H1 (cell line): Measurements from ENCODE around the gene SNU13. TPM values are rescaled to one million over a fixed set of nuclear protein-coding genes. Genes with fewer than 3 reads are reported as not detected.

Experiments
- CTCF ChIA-PET: fragments of 300-600 bp; sonication (Branson Sonifier 250); formaldehyde crosslinking; loops from one replicate; lab custom pipeline; 2021; ENCODE audit not compliant: partially characterized antibody; lab: Charles Lee
- POLR2A ChIA-PET: fragments of 300-600 bp; sonication (Branson Sonifier 250); formaldehyde crosslinking; loops from one replicate; lab custom pipeline; 2021; ENCODE audit warnings: inconsistent platforms; ENCODE audit not compliant: partially characterized antibody; lab: Charles Lee
- DNase-seq, 2 experiments: peaks; one replicate each; pipeline versions ENCODE4 v3.0.0 to v3.0.0-alpha.2; 2010 to 2022; ENCODE audit warnings: low spot score in 2 of 2, low read depth in 1 of 2, mixed read lengths in 1 of 2
- FAIRE-seq: peaks from 2 replicates; lab custom pipeline; 2011; peaks lifted over from hg19 to GRCh38; lab: Jason Lieb, UNC
- H2AFZ ChIP-seq: 2 replicates; pipeline ENCODE4 v1.8.1; 2012; ENCODE audit warnings: low read length, inconsistent platforms
- H2AK5ac ChIP-seq: 2 replicates; pipeline ENCODE4 v1.6.1; 2013; ENCODE audit warnings: low read depth, low read length
- H2BK120ac ChIP-seq: replicated peaks from 2 replicates; pipeline ENCODE3; 2013; ENCODE audit warnings: low read depth, low read length, inconsistent platforms
- H2BK12ac ChIP-seq: 2 replicates; pipeline ENCODE4 v1.6.1; 2013; ENCODE audit warnings: low read depth, low read length
- H2BK15ac ChIP-seq: 2 replicates; pipeline ENCODE4 v1.6.1; 2013; ENCODE audit warnings: low read length
- H2BK20ac ChIP-seq: 2 replicates; pipeline ENCODE4 v1.6.1; 2013; ENCODE audit warnings: low read length
- H2BK5ac ChIP-seq: 2 replicates; pipeline ENCODE4 v1.6.1; 2013; ENCODE audit warnings: low read depth, low read length
- H3K14ac ChIP-seq: 2 replicates; pipeline ENCODE4 v1.6.1; 2013; ENCODE audit warnings: inconsistent platforms; ENCODE audit not compliant: insufficient read length
- H3K18ac ChIP-seq: 2 replicates; pipeline ENCODE4 v1.6.1; 2013; ENCODE audit warnings: low read length; ENCODE audit errors: extremely low read depth
- H3K23ac ChIP-seq: 2 replicates; pipeline ENCODE4 v1.6.1; 2013; ENCODE audit warnings: inconsistent platforms; ENCODE audit not compliant: insufficient read length
- H3K23me2 ChIP-seq: 2 replicates; pipeline ENCODE4 v1.6.1; 2013; ENCODE audit warnings: low read depth, low read length
- H3K27ac ChIP-seq: 2 replicates; pipeline ENCODE4 v1.6.1; 2011; ENCODE audit warnings: low read depth, low read length, inconsistent platforms
- H3K27me3 ChIP-seq, 4 experiments: replicated peaks in 1 of 4; 1 replicate in 1 of 4; 2 replicates in 3 of 4; pipeline versions ENCODE4 v1.6.1 to v1.8.1; 2011 to 2013; ENCODE audit warnings: low read length in 3 of 4, mild to moderate bottlenecking in 3 of 4, inconsistent platforms in 2 of 4, mixed read lengths in 2 of 4, moderate library complexity in 1 of 4; ENCODE audit not compliant: control insufficient read depth in 3 of 4, insufficient read depth in 3 of 4; ENCODE audit errors: extremely low read depth in 1 of 4
- H3K36me3 ChIP-seq, 4 experiments: 2 replicates each; pipeline versions ENCODE4 v1.6.1 to v1.8.1; 2011 to 2013; ENCODE audit warnings: mild to moderate bottlenecking in 4 of 4, low read length in 3 of 4, moderate library complexity in 2 of 4, control low read depth in 1 of 4, inconsistent platforms in 1 of 4; ENCODE audit not compliant: insufficient read depth in 4 of 4, control insufficient read depth in 2 of 4
- H3K4ac ChIP-seq: replicated peaks from 2 replicates; pipeline ENCODE3; 2013; ENCODE audit warnings: low read length, low read depth, mixed read lengths, inconsistent platforms; ENCODE audit not compliant: insufficient read length
- H3K4me1 ChIP-seq, 4 experiments: replicated peaks in 1 of 4; 1 replicate in 1 of 4; 2 replicates in 3 of 4; pipeline versions ENCODE4 v1.6.1 to v1.8.1; 2011 to 2013; ENCODE audit warnings: low read length in 3 of 4, inconsistent platforms in 2 of 4, mixed read lengths in 1 of 4; ENCODE audit not compliant: insufficient read depth in 4 of 4, control insufficient read depth in 3 of 4
- H3K4me2 ChIP-seq, 2 experiments: 2 replicates each; pipeline versions ENCODE4 v1.6.1 to v1.8.1; 2011 to 2013; ENCODE audit warnings: low read depth in 2 of 2, low read length in 2 of 2, control low read depth in 1 of 2, inconsistent platforms in 1 of 2, mild to moderate bottlenecking in 1 of 2; ENCODE audit not compliant: insufficient read depth in 1 of 2
- H3K4me3 ChIP-seq, 4 experiments: fragments of 200-600, 300-600 bp in 1 of 4; sonication (generic), shearing (Covaris generic), sonication (Bioruptor Twin) in 1 of 4; 2 replicates each; pipeline versions ENCODE4 v1.5.1 to v1.8.1; 2011 to 2016; ENCODE audit warnings: low read length in 4 of 4, low read depth in 3 of 4, control low read depth in 2 of 4, inconsistent platforms in 2 of 4, mild to moderate bottlenecking in 2 of 4, mixed read lengths in 1 of 4, moderate library complexity in 1 of 4; ENCODE audit not compliant: insufficient read depth in 2 of 4; ENCODE audit errors: extremely low read depth in 1 of 4
- H3K56ac ChIP-seq: replicated peaks from 2 replicates; pipeline ENCODE3; 2013; ENCODE audit warnings: low read depth, mild to moderate bottlenecking, mixed read lengths, low read length, inconsistent platforms; ENCODE audit not compliant: insufficient read length
- H3K79me1 ChIP-seq: 2 replicates; pipeline ENCODE4 v1.6.1; 2013; ENCODE audit warnings: low read depth, low read length, control low read depth
- H3K79me2 ChIP-seq, 2 experiments: 2 replicates each; pipeline versions ENCODE4 v1.6.1 to v1.8.1; 2012 to 2013; ENCODE audit warnings: low read length in 2 of 2, mild to moderate bottlenecking in 2 of 2, inconsistent platforms in 1 of 2; ENCODE audit not compliant: insufficient read depth in 2 of 2, control insufficient read depth in 1 of 2
- H3K9ac ChIP-seq, 4 experiments: replicated peaks in 1 of 4; 1 replicate in 1 of 4; 2 replicates in 3 of 4; pipeline versions ENCODE4 v1.6.1 to v1.8.1; 2011 to 2013; ENCODE audit warnings: low read depth in 3 of 4, low read length in 3 of 4, control low read depth in 2 of 4, mild to moderate bottlenecking in 2 of 4, moderate library complexity in 2 of 4, inconsistent platforms in 1 of 4; ENCODE audit errors: extremely low read depth in 1 of 4
- H3K9me3 ChIP-seq, 2 experiments: 2 replicates each; pipeline versions ENCODE4 v1.6.1 to v1.8.1; 2012 to 2013; ENCODE audit warnings: mild to moderate bottlenecking in 2 of 2, moderate library complexity in 2 of 2, control low read depth in 1 of 2, inconsistent platforms in 1 of 2, low read depth in 1 of 2, low read length in 1 of 2, mixed read lengths in 1 of 2; ENCODE audit not compliant: insufficient read depth in 2 of 2
- H4K20me1 ChIP-seq, 2 experiments: replicated peaks in 1 of 2; 2 replicates each; pipeline versions ENCODE3 to v1.8.1; 2011 to 2013; ENCODE audit warnings: inconsistent platforms in 2 of 2, low read length in 2 of 2, mild to moderate bottlenecking in 1 of 2; ENCODE audit not compliant: insufficient read depth in 2 of 2, control insufficient read depth in 1 of 2
- H4K5ac ChIP-seq: 2 replicates; pipeline ENCODE4 v1.6.1; 2013; ENCODE audit warnings: low read length, low read depth, mixed read lengths, inconsistent platforms; ENCODE audit not compliant: insufficient read length
- H4K8ac ChIP-seq: 2 replicates; pipeline ENCODE4 v1.8.0; 2013; ENCODE audit warnings: mild to moderate bottlenecking, moderate library complexity, low read length, inconsistent platforms; ENCODE audit not compliant: insufficient read depth; ENCODE audit errors: extremely low read depth
- H4K91ac ChIP-seq: replicated peaks from 2 replicates; pipeline ENCODE3; 2013; ENCODE audit warnings: low read length, mixed read lengths, inconsistent platforms; ENCODE audit not compliant: insufficient read length
- E2F6 ChIP-seq: IDR thresholded peaks from 2 replicates; pipeline ENCODE4 v1.6.1; 2012; ENCODE audit warnings: inconsistent platforms
- JUN ChIP-seq: IDR thresholded peaks from 2 replicates; pipeline ENCODE4 v1.6.1; 2011; ENCODE audit warnings: low read depth, mild to moderate bottlenecking, improper control_type of control experiment, low read length
- KDM5A ChIP-seq: fragments of 200-600 bp; IDR thresholded peaks from 2 replicates; pipeline ENCODE4 v1.7.1; 2012; ENCODE audit warnings: mild to moderate bottlenecking, low read length, inconsistent platforms, mixed read lengths
- MAX ChIP-seq: IDR thresholded peaks from 2 replicates; pipeline ENCODE4 v1.6.1; 2012; ENCODE audit warnings: inconsistent platforms
- RNF2 ChIP-seq: fragments of 200-900, 300-1000 bp; sonication (generic); IDR thresholded peaks from 2 replicates; pipeline ENCODE4 v1.7.1; 2016; ENCODE audit warnings: borderline replicate concordance, low read depth, mild to moderate bottlenecking, antibody characterized with exemption, low read length; ENCODE audit not compliant: poor library complexity, severe bottlenecking; ENCODE audit errors: missing control alignments
- SP4 ChIP-seq: IDR thresholded peaks from 2 replicates; pipeline ENCODE4 v1.6.1; 2012; ENCODE audit warnings: low read length, inconsistent platforms
- SRF ChIP-seq: IDR thresholded peaks from 2 replicates; pipeline ENCODE4 v1.6.1; 2011; ENCODE audit warnings: mild to moderate bottlenecking, low read depth, low read length, moderate library complexity
- SUZ12 ChIP-seq: fragments of 200-600 bp; sonication (generic); IDR thresholded peaks from 2 replicates; pipeline ENCODE4 v1.6.1; 2012; ENCODE audit warnings: mild to moderate bottlenecking, inconsistent platforms, low read length, moderate library complexity, mixed read lengths
- ZNF274 ChIP-seq: IDR thresholded peaks from 2 replicates; pipeline ENCODE4 v1.7.0; 2012; ENCODE audit warnings: low read length, borderline replicate concordance; ENCODE audit errors: extremely low read depth
- WGBS, 2 experiments: shearing (Covaris generic) in 1 of 2; methylation state at CpG; one replicate each; pipeline versions ENCODE4 v1.1.6 to v1.1.7; 2013 to 2015; ENCODE audit warnings: low lambda C conversion rate in 2 of 2, mixed read lengths in 2 of 2, inconsistent platforms in 1 of 2, low coverage in 1 of 2, missing lambda C conversion rate in 1 of 2; ENCODE audit not compliant: insufficient replicate concordance in 2 of 2, insufficient coverage in 1 of 2, insufficient read length in 1 of 2; ENCODE audit errors: extremely low coverage in 1 of 2, missing lambda C conversion rate in 1 of 2; 5-methylcytosine and 5-hydroxymethylcytosine counted together
- polyA plus RNA-seq, 7 experiments: library from polyadenylated mRNA; depleted of rRNA in 3 of 7; stranded (reverse) in 5 of 7; unstranded in 2 of 7; fragments of >200 nt in 5 of 7; fragments of 200-250 nt in 2 of 7; gene quantifications; 1 replicate in 5 of 7; 2 replicates in 1 of 7; 4 replicates in 1 of 7; pipeline versions ENCODE4 v1.2.1 to v1.2.3, GENCODE V29; 2011 to 2013; ENCODE audit warnings: missing spikeins in 2 of 7, mixed read lengths in 2 of 7
- total RNA-seq: library from RNA; stranded (reverse); fragmentation: NEBNext Ultra II Directional; extraction: Animal tissue kit (Norgen Biotek cat#: 25700); gene quantifications from 2 replicates; pipeline ENCODE4 v1.2.1, GENCODE V29; 2021

Gene SNU13
- total and polyA plus RNA-seq, 2 of the 8 experiments (the other 6 are each of a cell fraction or from before 2014, with no cell fraction given) = 241 to 281 TPM

- Histone ChIP-seq H3K9ac (no peak overlapping the region), H3K4ac (no peak overlapping the region), H4K20me1 (peaks cover 2 to 5% of the 10 kb centered on the region in 2 experiments), H3K56ac (no peak overlapping the region), H2BK15ac (no peak overlapping the region)
- TF ChIP-seq E2F6 (no peak), ZNF274 (no peak), SP4 (no peak), SUZ12 (no peak), KDM5A (no peak), RNF2 (no peak), SRF (no peak), MAX (no peak), JUN (no peak)
- TF ChIP-seq, all 59 proteins: peak for 0
- Histone ChIP-seq H3K9me3 (no peaks in the 10 kb centered on the region), H4K8ac (no peak overlapping the region), H2BK5ac (no peak overlapping the region), H3K23ac (no peak overlapping the region), H3K4me1 (no peaks in the 10 kb centered on the region), H2BK20ac (no peak overlapping the region), H3K23me2 (no peaks in the 10 kb centered on the region), H4K91ac (no peak overlapping the region), H3K27ac (no peak overlapping the region), H3K79me1 (no peaks in the 10 kb centered on the region; the same call in 1 of the 2 replicates), H3K4me2 (no peak overlapping the region), H3K4me3 (no peak overlapping the region), H2AFZ (no peak overlapping the region), H3K18ac (no peak overlapping the region), H3K27me3 (no peaks in the 10 kb centered on the region), H2AK5ac (no peak overlapping the region), H3K14ac (no peak overlapping the region), H3K79me2 (no peaks in the 10 kb centered on the region), H2BK120ac (no peak overlapping the region), H2BK12ac (no peak overlapping the region), H4K5ac (no peak overlapping the region), H3K36me3 (peaks cover 50 to 88% (median 76%) of the 10 kb centered on the region in 4 experiments)
- POLR2A ChIA-PET = interaction anchor here (0.7 to 16.5 kb wide), 6 partner anchors 9 to 41 kb away, joined by 3 to 129 read pairs (median 5); no protein-coding TSS in a partner anchor
- CTCF ChIA-PET = interaction anchor here (1.7 to 2.1 kb wide), 3 partner anchors 8 to 15 kb away, joined by 4 to 7 read pairs (median 6); no protein-coding TSS in a partner anchor
- FAIRE-seq (no peak), DNase-seq (no peak)
- WGBS, 2 experiments = 97% methylated on average over 17 of the region's 17 CpGs; no CpG with 5 or more reads in 1 of the 2 experiments
These were observed 29.8 kb downstream of the SNU13 start for GRCh38 chr22:41658869-41659268.
